B cell (primary cell): ENCODE data around the gene TFEB. TPM values are rescaled to one million over a fixed set of nuclear protein-coding genes. Genes with fewer than 3 reads are reported as not detected.

Source experiments
- ATAC-seq: fragments of 200-7000 bp; cut with Tn5 transposase; one replicate; pipeline ENCODE4 v1.10.0; 2021; ENCODE audit warnings: low read depth, mild to moderate bottlenecking, moderate number of reproducible peaks, moderate library complexity
- CTCF ChIA-PET: fragments of 350-600 bp; sonication (Branson Sonifier 250); formaldehyde crosslinking; loops from one replicate; lab custom pipeline; 2021; ENCODE audit warnings: antibody characterized with exemption, inconsistent platforms; lab: Charles Lee
- POLR2A ChIA-PET: fragments of 350-600 bp; sonication (Branson Sonifier 250); formaldehyde crosslinking; loops from one replicate; lab custom pipeline; 2021; ENCODE audit warnings: antibody characterized with exemption; lab: Charles Lee
- DNase-seq: peaks from one replicate; pipeline ENCODE4 v3.0.0; 2013
- H2AFZ ChIP-seq: 2 replicates; pipeline ENCODE4 v1.6.1; 2012; ENCODE audit warnings: mild to moderate bottlenecking, low read depth, low read length; ENCODE audit not compliant: insufficient read depth, poor library complexity, severe bottlenecking
- H3K27ac ChIP-seq, 2 donors: 1 replicate in 1 of 2; 2 replicates in 1 of 2; pipeline ENCODE4 v1.5.1; 2012 to 2013; ENCODE audit warnings: low read length in 2 of 2, mild to moderate bottlenecking in 2 of 2, moderate library complexity in 1 of 2
- H3K27me3 ChIP-seq, 4 experiments: fragments of 200-600 bp in 1 of 4; sonication (generic) in 1 of 4; replicated peaks in 1 of 4; 1 replicate in 2 of 4; 2 replicates in 2 of 4; pipeline versions ENCODE4 v1.6.1 to v1.7.0; 2013 to 2016; ENCODE audit warnings: low read length in 3 of 4, mild to moderate bottlenecking in 2 of 4, mixed read lengths in 1 of 4, moderate library complexity in 1 of 4; ENCODE audit not compliant: insufficient read depth in 4 of 4, control insufficient read depth in 3 of 4; ENCODE audit errors: control extremely low read depth in 1 of 4
- H3K36me3 ChIP-seq, 2 experiments: replicated peaks in 1 of 2; 1 replicate in 1 of 2; 2 replicates in 1 of 2; pipeline versions ENCODE4 v1.6.1 to v1.7.1; 2013; ENCODE audit warnings: low read length in 1 of 2; ENCODE audit not compliant: insufficient read depth in 2 of 2, control insufficient read depth in 1 of 2; ENCODE audit errors: control extremely low read depth in 1 of 2, extremely low read depth in 1 of 2
- H3K4me1 ChIP-seq, 2 donors: fragments of 200-600 bp in 1 of 2; sonication (generic) in 1 of 2; 1 replicate in 1 of 2; 2 replicates in 1 of 2; pipeline versions ENCODE4 v1.5.1 to v1.6.1; 2013 to 2017; ENCODE audit warnings: low read length in 2 of 2; ENCODE audit not compliant: control insufficient read depth in 2 of 2, insufficient read depth in 2 of 2
- H3K4me2 ChIP-seq: replicated peaks from 2 replicates; pipeline ENCODE3; 2012; ENCODE audit warnings: mild to moderate bottlenecking, low read depth, low read length; ENCODE audit not compliant: poor library complexity, severe bottlenecking
- H3K4me3 ChIP-seq, 5 experiments: fragments of 200-600 bp in 1 of 5; sonication (generic) in 1 of 5; 1 replicate in 3 of 5; 2 replicates in 2 of 5; pipeline versions ENCODE4 v1.5.1 to v1.7.0; 2011 to 2016; ENCODE audit warnings: low read length in 4 of 5, mild to moderate bottlenecking in 4 of 5, low read depth in 2 of 5, control low read depth in 1 of 5, moderate library complexity in 1 of 5; ENCODE audit not compliant: insufficient read depth in 1 of 5; ENCODE audit errors: control extremely low read depth in 1 of 5, extremely low read depth in 1 of 5
- H3K79me2 ChIP-seq: fragments of 200-600 bp; sonication (generic); one replicate; pipeline ENCODE4 v1.6.0; 2016; ENCODE audit warnings: low read length; ENCODE audit not compliant: control insufficient read depth, insufficient read depth
- H3K9ac ChIP-seq: fragments of 200-600 bp; sonication (generic); 2 replicates; pipeline ENCODE4 v1.6.1; 2017; ENCODE audit warnings: mild to moderate bottlenecking, low read length, moderate library complexity
- H3K9me3 ChIP-seq, 3 donors: one replicate each; pipeline versions ENCODE4 v1.6.1 to v1.7.1; 2013; ENCODE audit warnings: low read length in 2 of 3; ENCODE audit not compliant: control insufficient read depth in 2 of 3, insufficient read depth in 1 of 3; ENCODE audit errors: control extremely low read depth in 1 of 3
- H4K20me1 ChIP-seq: 2 replicates; pipeline ENCODE4 v1.6.0; 2012; ENCODE audit warnings: mild to moderate bottlenecking, low read length; ENCODE audit not compliant: insufficient read depth, control insufficient read depth, poor library complexity, severe bottlenecking
- H3K27ac Mint-ChIP-seq: one replicate; pipeline ENCODE4 v1.8.0; 2021; ENCODE audit warnings: mixed read lengths
- H3K27me3 Mint-ChIP-seq: one replicate; pipeline ENCODE4 v1.8.0; 2021; ENCODE audit warnings: mixed read lengths
- H3K4me1 Mint-ChIP-seq: one replicate; pipeline ENCODE4 v1.8.0; 2021; ENCODE audit warnings: mixed read lengths
- H3K4me3 Mint-ChIP-seq: one replicate; pipeline ENCODE4 v1.8.0; 2021; ENCODE audit warnings: mixed read lengths
- H3K9me3 Mint-ChIP-seq: one replicate; pipeline ENCODE4 v1.8.0; 2022; ENCODE audit warnings: mixed read lengths; ENCODE audit not compliant: insufficient read depth
- CTCF ChIP-seq: fragments of 200-600 bp; IDR thresholded peaks from one replicate; pipeline ENCODE4 v1.8.0; 2022; ENCODE audit warnings: antibody characterized with exemption, mild to moderate bottlenecking
- EZH2 ChIP-seq: IDR thresholded peaks from 2 replicates; pipeline ENCODE4 v1.6.1; 2012; ENCODE audit warnings: borderline replicate concordance, low read depth, mild to moderate bottlenecking, moderate library complexity, low read length; ENCODE audit not compliant: insufficient read depth, poor library complexity, severe bottlenecking
- WGBS: methylation state at CpG from one replicate; pipeline ENCODE4 v1.1.5; 2013; ENCODE audit warnings: missing lambda C conversion rate; ENCODE audit not compliant: insufficient coverage; 5-methylcytosine and 5-hydroxymethylcytosine counted together
- intact Hi-C: fragments of 100-400 bp; cut with micrococcal nuclease; formaldehyde crosslinking; loops from one replicate; pipeline ENCODE4 v1.10.0; 2022
- polyA plus RNA-seq: library from polyadenylated mRNA; depleted of rRNA; stranded (reverse); fragments of >200 nt; gene quantifications from 2 replicates; pipeline ENCODE4 v1.2.3, GENCODE V29; 2012
- total RNA-seq, 2 donors: library from RNA; stranded (reverse); fragments of 120-200 nt in 1 of 2; gene quantifications; 1 replicate in 1 of 2; 2 replicates in 1 of 2; pipeline versions ENCODE4 v1.2.3 to v1.2.4, GENCODE V29; 2013 to 2022

TFEB gene
- total and polyA plus RNA-seq, 2 donors (not counting 1 experiment from before 2014, with no cell fraction given): 113 to 148 TPM

DNA sequence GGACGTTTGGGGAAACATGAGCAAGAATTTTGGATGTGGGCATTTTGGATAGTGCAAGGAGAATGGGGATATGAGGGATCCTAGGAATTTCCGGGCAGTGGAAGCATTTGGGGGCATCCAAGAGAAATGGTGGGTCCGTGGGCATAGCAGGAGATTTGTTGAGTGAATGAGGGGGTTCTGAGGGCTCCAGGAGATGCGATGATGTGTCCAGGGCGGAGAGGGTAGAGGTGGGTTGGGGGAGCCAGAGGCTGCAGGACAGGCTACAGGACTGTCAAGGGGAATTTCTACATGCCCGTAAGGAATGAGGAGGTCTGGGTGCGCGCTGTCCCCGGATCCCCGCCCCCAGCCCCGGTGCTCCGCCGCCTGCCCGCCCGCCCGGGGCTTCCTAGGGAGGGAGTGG lies 43.9 kb upstream of the TFEB start:
- Histone ChIP-seq H3K79me2 (peaks cover 8% of the 10 kb centered on the region), H3K4me1 (peaks cover 14 to 21% of the 10 kb centered on the region in 2 donors), H2AFZ (peak overlapping the region; percentile 52), H3K4me3 (peak overlapping the region; percentile 34 to 67 (median 49)), H3K9ac (peak overlapping the region; percentile 46), H3K27me3 (no peaks in the 10 kb centered on the region), H3K4me2 (peak overlapping the region; percentile 90), H3K27ac (no peak overlapping the region), H3K9me3 (no peaks in the 10 kb centered on the region), H3K36me3 (peaks cover 2 to 25% of the 10 kb centered on the region in 2 experiments), H4K20me1 (no peaks in the 10 kb centered on the region)
- CTCF ChIA-PET: interaction anchor here (1.0 to 1.6 kb wide), 2 partner anchors 264 to 448 kb away, joined by 3 to 6 read pairs; no protein-coding TSS in a partner anchor
- 7% methylated on average over 16 of the region's 16 CpGs for WGBS
- POLR2A ChIA-PET: interaction anchor here (0.5 to 1.0 kb wide), 3 partner anchors 117 to 793 kb away, joined by 3 read pairs; no protein-coding TSS in a partner anchor
- H3K4me3 Mint-ChIP-seq: peak overlapping the region; percentile 90
- DNase-seq: no peak
- ATAC-seq: no peak
- H3K27ac Mint-ChIP-seq: no peak overlapping the region
- intact Hi-C loops: loop anchor here (1.0 kb wide), 1 partner anchor 8 kb away; the partner anchor contains the start of gene TOMM6
- no peaks in the 10 kb centered on the region for H3K27me3 Mint-ChIP-seq
- no peak for TF ChIP-seq CTCF
- TF ChIP-seq EZH2: no peak
- H3K4me1 Mint-ChIP-seq: peaks cover 22% of the 10 kb centered on the region
- H3K9me3 Mint-ChIP-seq: no peaks in the 10 kb centered on the region

DNA sequence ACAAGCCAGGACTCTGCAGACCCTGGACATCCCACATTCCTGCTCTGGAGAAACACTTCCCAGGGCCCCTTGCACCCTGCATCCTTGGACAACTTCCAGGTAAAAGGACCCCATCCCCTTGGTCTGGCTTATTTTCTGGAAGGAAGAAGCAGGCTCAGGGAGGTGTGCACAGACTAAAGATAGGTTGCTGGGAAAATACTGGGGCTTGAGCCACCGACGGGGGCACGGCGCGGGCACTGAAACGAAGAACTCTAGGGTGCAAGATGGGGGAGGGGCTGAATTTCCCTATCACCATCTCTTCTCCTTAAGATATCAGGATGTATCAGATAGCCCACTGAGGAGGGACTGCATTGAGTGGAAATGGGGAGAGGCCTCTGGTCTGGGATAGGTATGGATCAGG lies 43.5 kb upstream of the TFEB start:
- no CpG with 5 or more reads among the region's 6 CpGs for WGBS
- DNase-seq (no peak), ATAC-seq (no peak)
- no peaks in the 10 kb centered on the region for H3K9me3 ChIP-seq
- H3K9ac ChIP-seq: peak overlapping the region; percentile 46
- peak overlapping the region; percentile 52 for H2AFZ ChIP-seq
- H3K27ac Mint-ChIP-seq: no peak overlapping the region
- no peaks in the 10 kb centered on the region for H3K27me3 Mint-ChIP-seq
- H3K4me3 ChIP-seq: no peak overlapping the region
- H4K20me1 ChIP-seq: no peaks in the 10 kb centered on the region
- CTCF ChIA-PET: interaction anchor here (0.6 to 3.4 kb wide), 4 partner anchors 8 to 412 kb away, joined by 3 to 20 read pairs (median 6); partner anchors contain the start of gene TOMM6
- no peaks in the 10 kb centered on the region for H3K27me3 ChIP-seq
- no peak overlapping the region for H3K27ac ChIP-seq
- H3K4me1 Mint-ChIP-seq: peaks cover 19% of the 10 kb centered on the region
- H3K4me3 Mint-ChIP-seq: peak overlapping the region; percentile 90
- POLR2A ChIA-PET: no interaction called here
- intact Hi-C loops: loop anchor here (1.0 kb wide), 1 partner anchor 8 kb away; the partner anchor contains the start of gene TOMM6
- H3K4me1 ChIP-seq: peaks cover 13 to 18% of the 10 kb centered on the region in 2 donors
- TF ChIP-seq EZH2 (no peak), CTCF (no peak)
- peak overlapping the region; percentile 90 for H3K4me2 ChIP-seq
- H3K79me2 ChIP-seq: peaks cover 8% of the 10 kb centered on the region
- no peaks in the 10 kb centered on the region for H3K9me3 Mint-ChIP-seq
- peaks cover 2 to 28% of the 10 kb centered on the region in 2 experiments for H3K36me3 ChIP-seq
